ENCODE measurements around the gene PRDX5.

The PRDX5 gene

DNA sequence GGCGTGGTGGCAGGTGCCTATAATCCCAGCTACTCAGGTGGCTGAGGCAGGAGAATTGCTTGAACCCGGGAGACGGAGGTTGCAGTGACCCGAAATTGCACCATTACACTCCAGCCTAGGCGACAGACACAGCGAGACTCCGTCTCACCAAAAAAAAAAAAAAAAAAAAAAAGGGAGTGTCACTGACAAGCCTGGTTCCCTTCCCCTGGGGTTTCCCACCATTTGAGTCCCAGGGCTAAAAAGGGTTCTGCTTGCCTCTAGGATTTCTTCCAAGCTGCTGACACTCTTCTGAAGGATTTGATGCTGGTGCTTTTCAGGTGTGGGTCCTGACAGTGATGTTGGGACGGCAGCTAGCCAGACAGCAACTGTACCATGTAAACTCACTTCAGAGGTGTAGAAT is 20.8 kb downstream of the PRDX5 start:
- Histone ChIP-seq H3K9me3 (ENCODE audit: severe bottlenecking) (no peaks in the 10 kb centered on the region), H3K27me3 (ENCODE audit: insufficient read depth, low read depth, severe bottlenecking) (no peaks in the 10 kb centered on the region), H3K4me3 (ENCODE audit: low read depth, low read length) (no peak overlapping the region), H3K36me3 (no peaks in the 10 kb centered on the region), H3K27ac (no peak overlapping the region)
- DNase-seq = no peak
- TF ChIP-seq, protein P1, sequence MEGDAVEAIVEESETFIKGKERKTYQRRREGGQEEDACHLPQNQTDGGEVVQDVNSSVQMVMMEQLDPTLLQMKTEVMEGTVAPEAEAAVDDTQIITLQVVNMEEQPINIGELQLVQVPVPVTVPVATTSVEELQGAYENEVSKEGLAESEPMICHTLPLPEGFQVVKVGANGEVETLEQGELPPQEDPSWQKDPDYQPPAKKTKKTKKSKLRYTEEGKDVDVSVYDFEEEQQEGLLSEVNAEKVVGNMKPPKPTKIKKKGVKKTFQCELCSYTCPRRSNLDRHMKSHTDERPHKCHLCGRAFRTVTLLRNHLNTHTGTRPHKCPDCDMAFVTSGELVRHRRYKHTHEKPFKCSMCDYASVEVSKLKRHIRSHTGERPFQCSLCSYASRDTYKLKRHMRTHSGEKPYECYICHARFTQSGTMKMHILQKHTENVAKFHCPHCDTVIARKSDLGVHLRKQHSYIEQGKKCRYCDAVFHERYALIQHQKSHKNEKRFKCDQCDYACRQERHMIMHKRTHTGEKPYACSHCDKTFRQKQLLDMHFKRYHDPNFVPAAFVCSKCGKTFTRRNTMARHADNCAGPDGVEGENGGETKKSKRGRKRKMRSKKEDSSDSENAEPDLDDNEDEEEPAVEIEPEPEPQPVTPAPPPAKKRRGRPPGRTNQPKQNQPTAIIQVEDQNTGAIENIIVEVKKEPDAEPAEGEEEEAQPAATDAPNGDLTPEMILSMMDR (IDR thresholded peaks at IDR 0.05; ENCODE audit: low read depth, low read length) = no peak

DNA sequence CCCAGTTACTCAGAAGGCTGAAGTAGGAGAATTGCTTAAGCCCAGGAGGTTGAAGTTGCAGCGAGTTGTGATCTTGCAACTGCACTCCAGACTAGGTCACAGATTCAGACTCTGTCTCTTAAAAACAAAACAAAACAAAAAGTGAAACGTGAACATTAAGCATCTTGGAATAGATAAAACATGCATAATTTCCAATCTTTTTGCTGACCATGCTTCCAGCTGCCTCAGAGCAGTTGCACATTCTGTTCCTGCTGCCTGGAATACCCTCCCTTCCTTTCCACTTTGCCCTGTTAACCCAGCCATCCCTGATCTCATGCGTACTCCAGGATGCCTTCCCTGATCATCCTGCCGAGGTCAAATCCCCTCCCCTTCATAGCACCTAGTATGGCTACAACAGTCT is 21.4 kb downstream of the PRDX5 start:
- TF ChIP-seq, protein P1 (IDR thresholded peaks at IDR 0.05; ENCODE audit: low read depth, low read length) = no peak
- no peaks in the 10 kb centered on the region for H3K9me3 ChIP-seq (ENCODE audit: severe bottlenecking)
- DNase-seq = peak; percentile 5
- H3K4me3 ChIP-seq (ENCODE audit: low read depth, low read length) = no peak overlapping the region
- no peaks in the 10 kb centered on the region for H3K27me3 ChIP-seq (ENCODE audit: insufficient read depth, low read depth, severe bottlenecking)
- no peaks in the 10 kb centered on the region for H3K36me3 ChIP-seq
- no peak overlapping the region for H3K27ac ChIP-seq

GRCh38 chr11:64339754-64340408 is 22.0 kb downstream of the PRDX5 start, which contains the start of gene CCDC88B:
TSS of gene CCDC88B (plus strand) at chr11:64340204. CDS start at chr11:64340267, 63 bp downstream.
- Histone ChIP-seq H3K36me3 (no peaks in the 10 kb centered on the region), H3K27me3 (ENCODE audit: insufficient read depth, low read depth, severe bottlenecking) (no peaks in the 10 kb centered on the region), H3K4me3 (ENCODE audit: low read depth, low read length) (no peak within 1 kb of the TSS), H3K27ac (peak within 1 kb of the TSS; percentile 99), H3K9me3 (ENCODE audit: severe bottlenecking) (no peaks in the 10 kb centered on the region)
- DNase-seq = peak; percentile 10
- TF ChIP-seq, protein P1 (IDR thresholded peaks at IDR 0.05; ENCODE audit: low read depth, low read length) = no peak

DNA sequence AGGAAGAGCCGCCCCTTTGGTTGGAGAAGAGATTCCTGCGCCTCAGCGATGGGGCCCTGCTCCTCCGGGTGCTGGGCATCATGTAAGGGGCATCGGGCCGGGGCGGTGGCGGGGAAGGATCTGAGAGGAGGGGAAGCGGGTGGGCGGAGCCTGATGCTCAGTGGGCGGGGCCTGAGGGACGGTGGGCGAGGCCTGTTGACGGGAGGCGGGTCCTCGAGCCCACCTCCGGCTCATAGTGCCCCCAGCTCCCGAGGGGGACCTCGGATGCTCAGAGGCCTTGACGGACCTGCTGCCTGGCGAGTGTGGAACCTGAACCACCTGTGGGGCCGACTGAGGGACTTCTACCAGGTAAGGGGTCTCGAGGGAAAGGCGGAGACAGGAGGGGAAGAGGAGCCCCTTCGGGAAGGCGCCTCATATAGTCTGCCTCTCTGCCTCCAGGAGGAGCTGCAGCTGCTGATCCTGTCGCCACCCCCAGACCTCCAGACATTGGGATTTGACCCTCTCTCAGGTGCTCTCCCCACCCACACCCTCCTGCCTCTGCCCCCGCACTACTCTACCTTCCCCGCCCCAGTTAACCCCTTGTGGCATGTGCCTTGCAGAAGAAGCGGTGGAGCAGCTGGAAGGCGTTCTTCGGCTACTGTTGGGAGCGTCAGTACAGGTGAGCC is 22.9 kb downstream of the PRDX5 start:
- peak; percentile 31 for DNase-seq
- H3K9me3 ChIP-seq (ENCODE audit: severe bottlenecking) = no peaks in the 10 kb centered on the region
- H3K27ac ChIP-seq = peak overlapping the region; percentile 99
- no peak overlapping the region for H3K4me3 ChIP-seq (ENCODE audit: low read depth, low read length)
- H3K36me3 ChIP-seq = no peaks in the 10 kb centered on the region
- TF ChIP-seq, protein P1 (IDR thresholded peaks at IDR 0.05; ENCODE audit: low read depth, low read length) = peak; percentile 35; the same call in 1 of the 2 replicates
- no peaks in the 10 kb centered on the region for H3K27me3 ChIP-seq (ENCODE audit: insufficient read depth, low read depth, severe bottlenecking)

- H3K9me3 ChIP-seq (ENCODE audit: severe bottlenecking) = no peaks in the 10 kb centered on the region
- DNase-seq = no peak
- TF ChIP-seq, protein P1 (IDR thresholded peaks at IDR 0.05; ENCODE audit: low read depth, low read length) = no peak
- H3K4me3 ChIP-seq (ENCODE audit: low read depth, low read length) = no peak overlapping the region; the same call in 1 of the 2 replicates
- H3K27ac ChIP-seq = peak overlapping the region; percentile 99
- no peaks in the 10 kb centered on the region for H3K36me3 ChIP-seq
- H3K27me3 ChIP-seq (ENCODE audit: insufficient read depth, low read depth, severe bottlenecking) = no peaks in the 10 kb centered on the region
Measured at GRCh38 chr11:64341429-64341828, 23.5 kb downstream of the PRDX5 start.
